Caco-2 (cell line): ENCODE measurements around the gene RAB15. TPM values are rescaled to one million over a fixed set of nuclear protein-coding genes. Genes with fewer than 3 reads are reported as not detected.

Experiments
- BruUV-seq: library from RNA; stranded (reverse); fragments of 400-500 nt; replicated peaks from 2 replicates; lab custom pipeline; 2021; lab: Mats Ljungman, UMichigan
- CTCF ChIA-PET: fragments of 300-600 bp; sonication (Branson Sonifier 250); formaldehyde crosslinking; loops from one replicate; lab custom pipeline; 2022; ENCODE audit warnings: antibody characterized with exemption; lab: Charles Lee
- POLR2A ChIA-PET: fragments of 300-600 bp; sonication (Branson Sonifier 250); formaldehyde crosslinking; loops from one replicate; lab custom pipeline; 2022; ENCODE audit warnings: antibody characterized with exemption; lab: Charles Lee
- DNase-seq, 2 experiments: peaks; one replicate each; pipeline versions ENCODE4 v3.0.0 to v3.0.0-alpha.2; 2020 to 2022
- H3K27me3 ChIP-seq: replicated peaks from 2 replicates; pipeline ENCODE4 v1.6.0; 2011; ENCODE audit warnings: low read length; ENCODE audit not compliant: control insufficient read depth, insufficient read depth
- H3K36me3 ChIP-seq: 2 replicates; pipeline ENCODE4 v1.5.1; 2011; ENCODE audit warnings: low read length; ENCODE audit not compliant: control insufficient read depth, insufficient read depth
- H3K4me1 ChIP-seq: fragments of 250-450 bp; sonication (Bioruptor Pico); 2 replicates; pipeline ENCODE4 v1.5.1; 2020; ENCODE audit warnings: mild to moderate bottlenecking
- H3K4me3 ChIP-seq: 2 replicates; pipeline ENCODE4 v1.5.1; 2011; ENCODE audit warnings: low read depth, mild to moderate bottlenecking, control low read depth, low read length
- H3K9me3 ChIP-seq: fragments of 250-450 bp; sonication (Bioruptor Pico); 2 replicates; pipeline ENCODE4 v1.5.1; 2020; ENCODE audit warnings: mild to moderate bottlenecking, moderate library complexity
- H3K27ac Mint-ChIP-seq: one replicate; pipeline ENCODE4 v1.8.0; 2022; ENCODE audit warnings: mixed read lengths; ENCODE audit not compliant: unreplicated experiment
- H3K27me3 Mint-ChIP-seq: one replicate; pipeline ENCODE4 v1.8.0; 2022; ENCODE audit warnings: mixed read lengths; ENCODE audit not compliant: insufficient read depth, unreplicated experiment
- H3K36me3 Mint-ChIP-seq: one replicate; pipeline ENCODE4 v1.8.0; 2022; ENCODE audit warnings: mild to moderate bottlenecking, mixed read lengths; ENCODE audit not compliant: insufficient read depth, unreplicated experiment
- H3K4me1 Mint-ChIP-seq: one replicate; pipeline ENCODE4 v1.8.0; 2022; ENCODE audit warnings: low read depth, mixed read lengths; ENCODE audit not compliant: unreplicated experiment
- H3K4me3 Mint-ChIP-seq: one replicate; pipeline ENCODE4 v1.8.0; 2022; ENCODE audit warnings: mild to moderate bottlenecking, moderate library complexity, mixed read lengths; ENCODE audit not compliant: unreplicated experiment
- H3K9me3 Mint-ChIP-seq: one replicate; pipeline ENCODE4 v1.8.0; 2022; ENCODE audit warnings: mixed read lengths; ENCODE audit not compliant: unreplicated experiment
- intact Hi-C: fragments of 100-400 bp; cut with micrococcal nuclease; formaldehyde crosslinking; loops from one replicate; pipeline ENCODE4 v1.10.0; 2022; ENCODE audit not compliant: unreplicated experiment
- total RNA-seq: library from RNA; stranded (reverse); gene quantifications from 2 replicates; pipeline ENCODE4 v1.2.3, GENCODE V29; 2022
- TF ChIP-seq, protein P1 (sequence below), 2 experiments: fragments of 200-600 bp in 1 of 2; IDR thresholded peaks; 1 replicate in 1 of 2; 2 replicates in 1 of 2; pipeline versions ENCODE4 v1.5.1 to v1.8.0; 2011 to 2022; ENCODE audit warnings: antibody characterized with exemption in 1 of 2, control low read depth in 1 of 2, inconsistent platforms in 1 of 2, low read depth in 1 of 2, low read length in 1 of 2, mild to moderate bottlenecking in 1 of 2, moderate library complexity in 1 of 2; ENCODE audit not compliant: insufficient read depth in 1 of 2, severe bottlenecking in 1 of 2, unreplicated experiment in 1 of 2

RAB15 gene
- total RNA-seq, 1 experiment from 2014 or later: 92.5 TPM

DNA sequence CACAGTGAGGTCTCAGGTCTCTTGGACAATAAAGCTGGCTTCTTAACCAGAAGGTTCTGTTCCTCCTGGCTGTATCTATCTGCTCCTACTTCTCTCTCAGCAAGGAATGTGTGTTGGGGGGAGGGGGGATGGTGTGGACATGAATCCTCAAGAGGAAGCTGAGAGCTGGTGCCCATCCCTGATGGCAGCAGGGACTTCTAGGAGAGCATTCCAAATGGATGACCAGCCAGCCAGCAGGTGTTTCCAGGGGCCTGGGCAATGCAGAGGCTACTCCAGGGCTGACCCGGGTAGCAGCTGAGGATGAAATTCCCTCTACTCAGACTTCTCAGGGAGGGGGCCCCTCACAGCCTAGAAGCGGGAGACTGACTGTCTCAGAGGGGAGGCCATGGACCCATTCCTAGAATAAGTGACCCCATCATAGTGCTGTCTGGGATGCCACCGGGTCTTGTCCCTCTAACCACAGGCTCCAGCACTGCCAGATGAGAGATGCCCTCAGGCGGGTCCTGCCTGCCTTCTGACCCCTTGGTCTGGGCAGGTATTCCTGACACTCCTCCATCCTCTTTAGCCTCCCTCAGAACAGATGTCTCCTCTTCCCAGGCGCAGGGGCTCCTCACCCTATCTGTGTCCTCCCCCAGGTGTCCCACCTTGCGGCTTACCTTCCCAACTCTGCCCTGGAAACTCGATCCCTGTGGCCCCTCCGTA lies 1.2 kb downstream of the RAB15 start:
- intact Hi-C loops: no loop called here
- Mint-ChIP-seq H3K4me1 (peaks cover 18% of the 10 kb centered on the region), H3K9me3 (no peaks in the 10 kb centered on the region), H3K4me3 (peak overlapping the region; percentile 73), H3K36me3 (peaks cover 15% of the 10 kb centered on the region), H3K27me3 (no peaks in the 10 kb centered on the region), H3K27ac (peak overlapping the region; percentile 35)
- CTCF ChIA-PET: interaction anchor here (0.6 to 1.0 kb wide), 4 partner anchors 27 to 468 kb away, joined by 3 to 4 read pairs (median 4); no protein-coding TSS in a partner anchor
- POLR2A ChIA-PET: interaction anchor here (0.7 kb wide), 1 partner anchor 44 kb away, joined by 3 read pairs; no protein-coding TSS in a partner anchor
- no peaks in the 10 kb centered on the region for H3K9me3 ChIP-seq
- no TSS peak for BruUV-seq
- TF ChIP-seq, protein P1, sequence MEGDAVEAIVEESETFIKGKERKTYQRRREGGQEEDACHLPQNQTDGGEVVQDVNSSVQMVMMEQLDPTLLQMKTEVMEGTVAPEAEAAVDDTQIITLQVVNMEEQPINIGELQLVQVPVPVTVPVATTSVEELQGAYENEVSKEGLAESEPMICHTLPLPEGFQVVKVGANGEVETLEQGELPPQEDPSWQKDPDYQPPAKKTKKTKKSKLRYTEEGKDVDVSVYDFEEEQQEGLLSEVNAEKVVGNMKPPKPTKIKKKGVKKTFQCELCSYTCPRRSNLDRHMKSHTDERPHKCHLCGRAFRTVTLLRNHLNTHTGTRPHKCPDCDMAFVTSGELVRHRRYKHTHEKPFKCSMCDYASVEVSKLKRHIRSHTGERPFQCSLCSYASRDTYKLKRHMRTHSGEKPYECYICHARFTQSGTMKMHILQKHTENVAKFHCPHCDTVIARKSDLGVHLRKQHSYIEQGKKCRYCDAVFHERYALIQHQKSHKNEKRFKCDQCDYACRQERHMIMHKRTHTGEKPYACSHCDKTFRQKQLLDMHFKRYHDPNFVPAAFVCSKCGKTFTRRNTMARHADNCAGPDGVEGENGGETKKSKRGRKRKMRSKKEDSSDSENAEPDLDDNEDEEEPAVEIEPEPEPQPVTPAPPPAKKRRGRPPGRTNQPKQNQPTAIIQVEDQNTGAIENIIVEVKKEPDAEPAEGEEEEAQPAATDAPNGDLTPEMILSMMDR (IDR thresholded peaks at IDR 0.05; ENCODE audit: insufficient read depth in 1 of 2, low read depth in 1 of 2, low read length in 1 of 2, severe bottlenecking in 1 of 2, unreplicated experiment in 1 of 2): no peak
- peak in 1 of 2 experiments; percentile 15 for DNase-seq
- peak overlapping the region; percentile 65 for H3K4me3 ChIP-seq
- H3K4me1 ChIP-seq: peaks cover 31% of the 10 kb centered on the region
- H3K27me3 ChIP-seq: no peaks in the 10 kb centered on the region
- no peaks in the 10 kb centered on the region; the same call in 1 of the 2 replicates for H3K36me3 ChIP-seq

DNA sequence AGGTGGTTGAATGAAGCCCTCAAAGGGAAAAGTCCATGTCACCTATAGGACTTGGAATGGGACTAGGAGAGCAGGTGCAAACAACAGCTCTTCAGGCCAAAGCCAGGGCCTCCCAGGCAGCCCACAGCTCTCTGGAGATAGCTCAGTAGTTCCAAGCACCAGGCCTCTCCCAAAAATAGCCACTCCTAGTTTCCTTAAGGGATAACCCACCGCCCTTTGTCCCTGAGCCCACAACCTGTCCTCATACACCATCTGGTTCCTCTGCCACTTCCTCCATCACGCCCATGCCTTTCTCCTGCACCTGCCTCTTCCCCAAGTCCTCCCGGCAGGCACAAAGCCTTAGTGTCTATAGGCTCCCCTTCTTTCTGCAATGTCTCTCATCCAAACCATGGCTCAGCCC lies 2.1 kb downstream of the RAB15 start:
- intact Hi-C loops: no loop called here
- ChIA-PET POLR2A (no interaction called here), CTCF (interaction anchor here (0.7 kb wide), 1 partner anchor 467 kb away, joined by 4 read pairs; no protein-coding TSS in a partner anchor)
- Histone ChIP-seq H3K4me3 (no peak overlapping the region), H3K36me3 (no peaks in the 10 kb centered on the region; the same call in 1 of the 2 replicates), H3K27me3 (no peaks in the 10 kb centered on the region), H3K9me3 (no peaks in the 10 kb centered on the region), H3K4me1 (peaks cover 31% of the 10 kb centered on the region)
- Mint-ChIP-seq H3K4me1 (peaks cover 18% of the 10 kb centered on the region), H3K9me3 (no peaks in the 10 kb centered on the region), H3K27ac (peak overlapping the region; percentile 45), H3K4me3 (peak overlapping the region; percentile 73), H3K36me3 (peaks cover 15% of the 10 kb centered on the region), H3K27me3 (no peaks in the 10 kb centered on the region)
- DNase-seq: no peak
- BruUV-seq: no TSS peak
- TF ChIP-seq, protein P1 (IDR thresholded peaks at IDR 0.05; ENCODE audit: insufficient read depth in 1 of 2, low read depth in 1 of 2, low read length in 1 of 2, severe bottlenecking in 1 of 2, unreplicated experiment in 1 of 2): no peak

DNA sequence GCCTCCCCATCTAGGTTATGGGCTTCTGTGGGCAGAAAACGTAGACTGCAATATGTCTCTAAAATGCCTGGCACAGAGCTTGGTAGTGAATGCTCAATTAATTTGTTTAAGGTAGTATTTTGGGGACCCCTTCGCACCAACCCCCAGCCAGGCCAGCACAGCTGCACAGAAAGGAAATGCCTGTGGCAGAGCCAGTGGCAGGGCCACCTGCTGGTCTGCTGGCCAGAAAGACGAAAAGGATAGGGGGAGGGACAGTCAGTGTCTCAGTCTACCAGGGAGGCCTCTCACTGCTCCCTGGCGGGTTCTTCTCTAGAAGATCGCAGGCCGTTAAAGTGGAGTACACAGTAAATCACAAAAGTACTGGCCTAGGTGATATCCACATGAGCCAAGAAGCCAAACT lies 3.5 kb downstream of the RAB15 start:
- peaks cover 21% of the 10 kb centered on the region for H3K36me3 Mint-ChIP-seq
- Histone ChIP-seq H3K4me1 (peaks cover 31% of the 10 kb centered on the region), H3K27me3 (no peaks in the 10 kb centered on the region), H3K9me3 (no peaks in the 10 kb centered on the region), H3K36me3 (no peaks in the 10 kb centered on the region; the same call in 1 of the 2 replicates), H3K4me3 (no peak overlapping the region)
- H3K9me3 Mint-ChIP-seq: no peaks in the 10 kb centered on the region
- DNase-seq: no peak
- no TSS peak for BruUV-seq
- TF ChIP-seq, protein P1 (IDR thresholded peaks at IDR 0.05; ENCODE audit: insufficient read depth in 1 of 2, low read depth in 1 of 2, low read length in 1 of 2, severe bottlenecking in 1 of 2, unreplicated experiment in 1 of 2): no peak
- peaks cover 18% of the 10 kb centered on the region for H3K4me1 Mint-ChIP-seq
- H3K27ac Mint-ChIP-seq: no peak overlapping the region
- no peak overlapping the region for H3K4me3 Mint-ChIP-seq
- CTCF ChIA-PET: no interaction called here
- intact Hi-C loops: no loop called here
- POLR2A ChIA-PET: no interaction called here
- no peaks in the 10 kb centered on the region for H3K27me3 Mint-ChIP-seq
